ENCODE measurements around the gene EPC2. TPM values are rescaled to one million over a fixed set of nuclear protein-coding genes. Genes with fewer than 3 reads are reported as not detected.

Gene EPC2
- total and polyA plus RNA-seq, 2 experiments from 2014 or later: 6.3 to 27.0 TPM

GRCh38 chr2:148617219-148617618 lies 27.3 kb upstream of the EPC2 start (continued):
- TF ChIP-seq, protein P1, sequence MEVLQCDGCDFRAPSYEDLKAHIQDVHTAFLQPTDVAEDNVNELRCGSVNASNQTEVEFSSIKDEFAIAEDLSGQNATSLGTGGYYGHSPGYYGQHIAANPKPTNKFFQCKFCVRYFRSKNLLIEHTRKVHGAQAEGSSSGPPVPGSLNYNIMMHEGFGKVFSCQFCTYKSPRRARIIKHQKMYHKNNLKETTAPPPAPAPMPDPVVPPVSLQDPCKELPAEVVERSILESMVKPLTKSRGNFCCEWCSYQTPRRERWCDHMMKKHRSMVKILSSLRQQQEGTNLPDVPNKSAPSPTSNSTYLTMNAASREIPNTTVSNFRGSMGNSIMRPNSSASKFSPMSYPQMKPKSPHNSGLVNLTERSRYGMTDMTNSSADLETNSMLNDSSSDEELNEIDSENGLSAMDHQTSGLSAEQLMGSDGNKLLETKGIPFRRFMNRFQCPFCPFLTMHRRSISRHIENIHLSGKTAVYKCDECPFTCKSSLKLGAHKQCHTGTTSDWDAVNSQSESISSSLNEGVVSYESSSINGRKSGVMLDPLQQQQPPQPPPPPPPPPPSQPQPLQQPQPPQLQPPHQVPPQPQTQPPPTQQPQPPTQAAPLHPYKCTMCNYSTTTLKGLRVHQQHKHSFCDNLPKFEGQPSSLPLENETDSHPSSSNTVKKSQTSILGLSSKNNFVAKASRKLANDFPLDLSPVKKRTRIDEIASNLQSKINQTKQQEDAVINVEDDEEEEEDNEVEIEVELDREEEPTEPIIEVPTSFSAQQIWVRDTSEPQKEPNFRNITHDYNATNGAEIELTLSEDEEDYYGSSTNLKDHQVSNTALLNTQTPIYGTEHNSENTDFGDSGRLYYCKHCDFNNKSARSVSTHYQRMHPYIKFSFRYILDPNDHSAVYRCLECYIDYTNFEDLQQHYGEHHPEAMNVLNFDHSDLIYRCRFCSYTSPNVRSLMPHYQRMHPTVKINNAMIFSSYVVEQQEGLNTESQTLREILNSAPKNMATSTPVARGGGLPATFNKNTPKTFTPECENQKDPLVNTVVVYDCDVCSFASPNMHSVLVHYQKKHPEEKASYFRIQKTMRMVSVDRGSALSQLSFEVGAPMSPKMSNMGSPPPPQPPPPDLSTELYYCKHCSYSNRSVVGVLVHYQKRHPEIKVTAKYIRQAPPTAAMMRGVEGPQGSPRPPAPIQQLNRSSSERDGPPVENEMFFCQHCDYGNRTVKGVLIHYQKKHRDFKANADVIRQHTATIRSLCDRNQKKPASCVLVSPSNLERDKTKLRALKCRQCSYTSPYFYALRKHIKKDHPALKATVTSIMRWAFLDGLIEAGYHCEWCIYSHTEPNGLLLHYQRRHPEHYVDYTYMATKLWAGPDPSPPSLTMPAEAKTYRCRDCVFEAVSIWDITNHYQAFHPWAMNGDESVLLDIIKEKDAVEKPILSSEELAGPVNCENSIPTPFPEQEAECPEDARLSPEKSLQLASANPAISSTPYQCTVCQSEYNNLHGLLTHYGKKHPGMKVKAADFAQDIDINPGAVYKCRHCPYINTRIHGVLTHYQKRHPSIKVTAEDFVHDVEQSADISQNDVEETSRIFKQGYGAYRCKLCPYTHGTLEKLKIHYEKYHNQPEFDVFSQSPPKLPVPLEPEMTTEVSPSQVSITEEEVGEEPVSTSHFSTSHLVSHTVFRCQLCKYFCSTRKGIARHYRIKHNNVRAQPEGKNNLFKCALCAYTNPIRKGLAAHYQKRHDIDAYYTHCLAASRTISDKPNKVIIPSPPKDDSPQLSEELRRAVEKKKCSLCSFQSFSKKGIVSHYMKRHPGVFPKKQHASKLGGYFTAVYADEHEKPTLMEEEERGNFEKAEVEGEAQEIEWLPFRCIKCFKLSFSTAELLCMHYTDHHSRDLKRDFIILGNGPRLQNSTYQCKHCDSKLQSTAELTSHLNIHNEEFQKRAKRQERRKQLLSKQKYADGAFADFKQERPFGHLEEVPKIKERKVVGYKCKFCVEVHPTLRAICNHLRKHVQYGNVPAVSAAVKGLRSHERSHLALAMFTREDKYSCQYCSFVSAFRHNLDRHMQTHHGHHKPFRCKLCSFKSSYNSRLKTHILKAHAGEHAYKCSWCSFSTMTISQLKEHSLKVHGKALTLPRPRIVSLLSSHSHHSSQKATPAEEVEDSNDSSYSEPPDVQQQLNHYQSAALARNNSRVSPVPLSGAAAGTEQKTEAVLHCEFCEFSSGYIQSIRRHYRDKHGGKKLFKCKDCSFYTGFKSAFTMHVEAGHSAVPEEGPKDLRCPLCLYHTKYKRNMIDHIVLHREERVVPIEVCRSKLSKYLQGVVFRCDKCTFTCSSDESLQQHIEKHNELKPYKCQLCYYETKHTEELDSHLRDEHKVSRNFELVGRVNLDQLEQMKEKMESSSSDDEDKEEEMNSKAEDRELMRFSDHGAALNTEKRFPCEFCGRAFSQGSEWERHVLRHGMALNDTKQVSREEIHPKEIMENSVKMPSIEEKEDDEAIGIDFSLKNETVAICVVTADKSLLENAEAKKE (CRISPR knock-in tag; IDR thresholded peaks at IDR 0.05): no peak
- TF ChIP-seq ZNF331 (CRISPR knock-in tag; IDR thresholded peaks at IDR 0.05; ENCODE audit: low read depth) (no peak), ETS1 (IDR thresholded peaks at IDR 0.05) (no peak), POLR2AphosphoS5 (IDR thresholded peaks at IDR 0.05; ENCODE audit: low read depth) (no peak)

GRCh38 chr2:148619560-148620195 lies 24.9 kb upstream of the EPC2 start:
- DNase-seq (ENCODE audit: low spot score) (no peak), ATAC-seq (no peak)
- no peaks in the 10 kb centered on the region for H3K79me2 ChIP-seq (replicated peaks; ENCODE audit: insufficient read depth)
- no peaks in the 10 kb centered on the region for H3F3A ChIP-seq (replicated peaks; ENCODE audit: low read depth)
- no peak overlapping the region for H3K27ac Mint-ChIP-seq
- TF ChIP-seq, protein P2, sequence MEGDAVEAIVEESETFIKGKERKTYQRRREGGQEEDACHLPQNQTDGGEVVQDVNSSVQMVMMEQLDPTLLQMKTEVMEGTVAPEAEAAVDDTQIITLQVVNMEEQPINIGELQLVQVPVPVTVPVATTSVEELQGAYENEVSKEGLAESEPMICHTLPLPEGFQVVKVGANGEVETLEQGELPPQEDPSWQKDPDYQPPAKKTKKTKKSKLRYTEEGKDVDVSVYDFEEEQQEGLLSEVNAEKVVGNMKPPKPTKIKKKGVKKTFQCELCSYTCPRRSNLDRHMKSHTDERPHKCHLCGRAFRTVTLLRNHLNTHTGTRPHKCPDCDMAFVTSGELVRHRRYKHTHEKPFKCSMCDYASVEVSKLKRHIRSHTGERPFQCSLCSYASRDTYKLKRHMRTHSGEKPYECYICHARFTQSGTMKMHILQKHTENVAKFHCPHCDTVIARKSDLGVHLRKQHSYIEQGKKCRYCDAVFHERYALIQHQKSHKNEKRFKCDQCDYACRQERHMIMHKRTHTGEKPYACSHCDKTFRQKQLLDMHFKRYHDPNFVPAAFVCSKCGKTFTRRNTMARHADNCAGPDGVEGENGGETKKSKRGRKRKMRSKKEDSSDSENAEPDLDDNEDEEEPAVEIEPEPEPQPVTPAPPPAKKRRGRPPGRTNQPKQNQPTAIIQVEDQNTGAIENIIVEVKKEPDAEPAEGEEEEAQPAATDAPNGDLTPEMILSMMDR (conservative IDR thresholded peaks at IDR 0.05; ENCODE audit: low read depth in 2 of 2): no peak
- TF ChIP-seq ZNF331 (CRISPR knock-in tag; IDR thresholded peaks at IDR 0.05; ENCODE audit: low read depth) (no peak), CREB1 (CRISPR knock-in tag; IDR thresholded peaks at IDR 0.05; ENCODE audit: low read depth) (no peak), EZH2 (IDR thresholded peaks at IDR 0.05; ENCODE audit: low read depth, unreplicated experiment) (no peak)
- TF ChIP-seq, protein P3, sequence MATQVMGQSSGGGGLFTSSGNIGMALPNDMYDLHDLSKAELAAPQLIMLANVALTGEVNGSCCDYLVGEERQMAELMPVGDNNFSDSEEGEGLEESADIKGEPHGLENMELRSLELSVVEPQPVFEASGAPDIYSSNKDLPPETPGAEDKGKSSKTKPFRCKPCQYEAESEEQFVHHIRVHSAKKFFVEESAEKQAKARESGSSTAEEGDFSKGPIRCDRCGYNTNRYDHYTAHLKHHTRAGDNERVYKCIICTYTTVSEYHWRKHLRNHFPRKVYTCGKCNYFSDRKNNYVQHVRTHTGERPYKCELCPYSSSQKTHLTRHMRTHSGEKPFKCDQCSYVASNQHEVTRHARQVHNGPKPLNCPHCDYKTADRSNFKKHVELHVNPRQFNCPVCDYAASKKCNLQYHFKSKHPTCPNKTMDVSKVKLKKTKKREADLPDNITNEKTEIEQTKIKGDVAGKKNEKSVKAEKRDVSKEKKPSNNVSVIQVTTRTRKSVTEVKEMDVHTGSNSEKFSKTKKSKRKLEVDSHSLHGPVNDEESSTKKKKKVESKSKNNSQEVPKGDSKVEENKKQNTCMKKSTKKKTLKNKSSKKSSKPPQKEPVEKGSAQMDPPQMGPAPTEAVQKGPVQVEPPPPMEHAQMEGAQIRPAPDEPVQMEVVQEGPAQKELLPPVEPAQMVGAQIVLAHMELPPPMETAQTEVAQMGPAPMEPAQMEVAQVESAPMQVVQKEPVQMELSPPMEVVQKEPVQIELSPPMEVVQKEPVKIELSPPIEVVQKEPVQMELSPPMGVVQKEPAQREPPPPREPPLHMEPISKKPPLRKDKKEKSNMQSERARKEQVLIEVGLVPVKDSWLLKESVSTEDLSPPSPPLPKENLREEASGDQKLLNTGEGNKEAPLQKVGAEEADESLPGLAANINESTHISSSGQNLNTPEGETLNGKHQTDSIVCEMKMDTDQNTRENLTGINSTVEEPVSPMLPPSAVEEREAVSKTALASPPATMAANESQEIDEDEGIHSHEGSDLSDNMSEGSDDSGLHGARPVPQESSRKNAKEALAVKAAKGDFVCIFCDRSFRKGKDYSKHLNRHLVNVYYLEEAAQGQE (IDR thresholded peaks at IDR 0.05; ENCODE audit: unreplicated experiment): no peak
- H4K20me1 ChIP-seq (replicated peaks; ENCODE audit: insufficient read depth): no peaks in the 10 kb centered on the region
- no peaks in the 10 kb centered on the region for H3K9me3 Mint-ChIP-seq
- no peaks in the 10 kb centered on the region for H3K36me3 Mint-ChIP-seq (ENCODE audit: low read depth)
- H3K4me1 Mint-ChIP-seq: peaks cover 16% of the 10 kb centered on the region
- H3K9me2 ChIP-seq (ENCODE audit: insufficient read depth): 0 out of 2 replicates have a peak, but pooled peaks cover 7% of the 10 kb centered on the region
- H3K4me2 ChIP-seq: no peak overlapping the region
- no peak overlapping the region for H3K4me3 Mint-ChIP-seq
- H3K36me3 ChIP-seq (ENCODE audit: insufficient read depth): no peaks in the 10 kb centered on the region
- H2AFZ ChIP-seq: peak overlapping the region; percentile 20; the same call in 1 of the 2 replicates
- H3K4me3 ChIP-seq: no peak overlapping the region
- no peaks in the 10 kb centered on the region for H3K27me3 ChIP-seq (ENCODE audit: insufficient read depth)
- H3K4me1 ChIP-seq (ENCODE audit: insufficient read depth): peaks cover 23% of the 10 kb centered on the region
- H3K27me3 Mint-ChIP-seq (ENCODE audit: insufficient read depth, low read depth, poor library complexity): no peaks in the 10 kb centered on the region
- no peak overlapping the region for H3K27ac ChIP-seq (ENCODE audit: low read depth)

Measured in GM23338 (cell line).